GM19468 (cell line): ENCODE results near the gene TM4SF5.

ENCODE experiments used
- ATAC-seq: cut with Tn5 transposase; IDR thresholded peaks from one replicate; pipeline ENCODE4 v1.9.1; 2021; ENCODE audit warnings: mild to moderate bottlenecking, moderate library complexity, moderate number of reproducible peaks; ENCODE audit not compliant: unreplicated experiment; ENCODE audit errors: extremely low read depth

TM4SF5 gene, protein sequence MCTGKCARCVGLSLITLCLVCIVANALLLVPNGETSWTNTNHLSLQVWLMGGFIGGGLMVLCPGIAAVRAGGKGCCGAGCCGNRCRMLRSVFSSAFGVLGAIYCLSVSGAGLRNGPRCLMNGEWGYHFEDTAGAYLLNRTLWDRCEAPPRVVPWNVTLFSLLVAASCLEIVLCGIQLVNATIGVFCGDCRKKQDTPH

DNA sequence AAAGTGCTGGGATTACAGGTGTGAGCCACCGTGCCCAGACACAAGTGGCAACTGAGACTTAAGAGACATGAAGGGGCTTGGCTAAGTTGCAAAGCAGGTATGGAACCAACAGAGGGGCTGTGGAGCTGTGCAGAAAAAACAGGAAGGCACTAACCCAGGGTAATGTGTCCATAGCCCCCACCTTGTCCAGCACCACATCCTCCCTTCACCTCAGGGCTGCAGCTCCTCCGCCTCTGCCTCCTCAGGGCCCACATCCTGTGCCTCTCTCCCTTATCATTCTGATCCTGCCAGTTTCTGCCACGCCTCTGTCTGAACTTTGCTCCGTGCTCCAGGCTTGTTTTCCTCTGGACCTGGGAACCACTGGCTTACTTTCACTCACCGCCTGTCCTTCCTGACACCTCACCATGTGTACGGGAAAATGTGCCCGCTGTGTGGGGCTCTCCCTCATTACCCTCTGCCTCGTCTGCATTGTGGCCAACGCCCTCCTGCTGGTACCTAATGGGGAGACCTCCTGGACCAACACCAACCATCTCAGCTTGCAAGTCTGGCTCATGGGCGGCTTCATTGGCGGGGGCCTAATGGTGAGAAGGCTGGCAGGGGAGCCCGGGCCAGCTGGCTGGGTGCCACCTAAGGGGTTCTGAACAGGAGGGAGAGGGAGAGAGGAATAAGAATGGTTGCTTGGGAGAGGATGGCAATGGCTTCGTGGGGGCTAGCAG lies at the start of gene TM4SF5:
Gene TM4SF5, plus strand, starts transcription at position 368 of the 716 bp plus-strand sequence. Its CDS starts 37 bp downstream, at position 405.
- no peak for ATAC-seq

DNA sequence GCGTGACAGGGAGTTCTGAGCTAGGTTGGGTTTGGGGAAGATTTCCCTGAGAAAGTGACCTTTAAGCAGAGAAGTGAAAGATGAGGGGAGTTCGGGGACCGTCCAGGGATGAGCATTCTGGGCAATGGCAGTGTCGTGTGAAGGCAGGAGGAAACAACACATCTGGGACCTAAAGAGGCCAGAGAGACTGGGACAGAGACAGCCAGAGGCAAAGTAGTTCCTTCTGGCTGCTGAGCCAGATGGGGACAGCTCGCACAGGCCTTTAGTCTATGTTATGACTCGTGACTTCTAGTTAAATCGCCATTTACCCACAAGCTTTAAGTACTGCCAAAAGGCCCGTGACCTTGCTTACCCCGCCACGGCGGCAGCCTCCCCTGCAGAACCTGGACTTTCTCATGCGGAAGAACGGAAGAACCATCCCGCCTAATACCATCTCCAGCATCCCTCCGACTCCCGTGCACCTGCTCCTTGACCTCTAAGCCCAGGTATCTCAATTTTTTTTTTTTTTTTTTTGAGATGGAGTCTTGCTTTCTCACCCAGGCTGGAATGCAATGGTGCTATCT lies 48.9 kb upstream of the TM4SF5 start:
- ATAC-seq: no peak

GRCh38 chr17:4724650-4725049 lies 47.0 kb upstream of the TM4SF5 start:
- no peak for ATAC-seq

GRCh38 chr17:4725646-4726310 lies 45.9 kb upstream of the TM4SF5 start:
- no peak for ATAC-seq

DNA sequence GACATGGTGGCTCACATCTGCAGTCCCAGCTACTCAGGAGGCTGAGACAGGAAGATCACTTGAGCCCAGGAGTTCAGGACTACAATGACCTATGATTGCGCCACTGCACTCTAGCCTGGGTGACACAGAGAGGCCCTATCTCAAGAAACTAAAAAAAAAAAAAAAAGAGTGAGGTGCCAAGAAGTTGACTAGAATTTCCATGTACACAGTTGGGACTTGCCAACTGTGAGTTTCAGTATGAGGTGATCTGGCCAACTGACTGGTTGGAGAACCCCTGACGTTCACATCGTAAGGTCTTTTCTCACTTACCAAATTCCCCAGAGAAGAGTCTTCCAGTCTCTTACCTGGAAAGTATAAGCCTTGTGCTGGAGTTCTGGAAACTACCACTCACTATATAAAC lies 43.6 kb upstream of the TM4SF5 start:
- no peak for ATAC-seq

DNA sequence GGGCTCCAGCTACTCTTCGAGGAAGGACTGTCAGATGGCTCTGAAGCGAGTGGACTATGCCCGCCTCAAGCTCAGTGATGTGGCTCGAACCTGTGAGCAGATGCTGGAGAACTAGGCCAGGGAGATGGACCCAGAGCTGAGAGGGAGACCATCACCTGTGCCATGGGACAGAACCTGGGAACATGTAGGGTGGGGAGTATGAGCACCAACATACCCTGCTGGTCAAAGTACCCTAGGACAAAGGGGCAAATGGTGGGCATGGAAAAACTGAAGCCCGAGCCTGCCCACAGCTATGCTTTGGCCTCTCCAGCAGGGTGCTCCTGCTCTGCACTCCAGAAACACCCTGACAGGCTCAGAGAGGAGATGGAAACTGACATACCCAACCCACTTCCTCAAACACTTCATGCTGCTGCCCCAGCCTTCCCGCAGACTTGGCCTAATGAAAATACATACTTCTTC lies 38.6 kb upstream of the TM4SF5 start:
- no peak for ATAC-seq

DNA sequence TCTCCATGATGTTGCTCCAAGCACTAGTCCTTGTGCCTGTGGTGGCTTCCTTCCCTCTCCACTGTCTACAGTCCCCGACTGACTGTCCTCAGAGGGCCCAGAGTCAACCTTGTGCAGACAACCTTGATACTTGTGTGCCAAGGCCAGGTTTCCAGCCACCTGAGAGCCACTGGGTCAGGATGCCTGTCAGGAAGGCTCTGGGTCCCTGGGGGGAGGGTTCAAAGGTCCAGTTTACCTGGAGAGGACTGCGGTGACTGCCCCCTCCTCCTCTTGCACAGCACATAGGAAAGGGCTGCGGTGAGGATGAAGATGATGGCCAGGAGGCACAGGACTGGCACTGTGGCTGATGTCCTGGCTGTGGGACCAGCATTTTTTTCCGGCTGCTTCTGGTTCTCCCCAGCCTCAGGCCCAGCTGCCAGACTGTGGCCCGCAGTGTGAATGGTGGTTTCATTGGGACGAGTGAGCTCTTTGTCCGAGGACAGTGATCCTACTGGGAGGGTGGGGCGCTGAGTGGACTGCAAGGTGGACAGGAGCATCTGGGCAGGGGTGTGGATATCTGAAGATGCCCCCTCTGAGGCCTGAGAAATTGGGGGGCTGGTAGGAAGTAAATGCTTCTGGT lies 36.7 kb upstream of the TM4SF5 start:
- ATAC-seq: no peak

GRCh38 chr17:4735876-4736651 lies 35.6 kb upstream of the TM4SF5 start:
- no peak for ATAC-seq

- ATAC-seq: no peak
Measured at GRCh38 chr17:4738136-4739121, 33.3 kb upstream of the TM4SF5 start.

GRCh38 chr17:4739122-4740024 lies 32.3 kb upstream of the TM4SF5 start, which contains the start of the genes CXCL16 and ZMYND15:
Gene CXCL16 (minus strand): TSS chr17:4739928. CDS start chr17:4739339, 589 bp downstream.
Gene ZMYND15 (plus strand): TSS chr17:4739833. CDS start chr17:4740549, 716 bp downstream.
- no peak for ATAC-seq

- no peak for ATAC-seq
Measured at GRCh38 chr17:4740025-4740351, 31.7 kb upstream of the TM4SF5 start.

DNA sequence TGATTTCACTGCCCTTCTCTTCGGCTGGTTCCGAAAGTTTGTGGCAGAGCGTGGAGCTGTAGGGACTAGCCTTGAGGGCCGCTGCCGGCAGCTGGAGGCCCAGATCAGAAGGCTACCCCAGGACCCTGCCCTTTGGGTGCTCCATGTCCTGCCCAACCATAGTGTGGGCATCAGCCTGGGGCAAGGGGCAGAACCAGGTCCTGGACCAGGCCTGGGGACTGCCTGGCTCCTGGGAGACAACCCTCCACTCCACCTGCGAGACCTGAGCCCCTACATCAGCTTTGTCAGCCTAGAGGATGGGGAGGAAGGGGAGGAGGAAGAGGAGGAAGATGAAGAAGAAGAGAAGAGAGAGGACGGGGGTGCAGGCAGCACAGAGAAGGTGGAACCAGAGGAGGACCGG lies 31.1 kb upstream of the TM4SF5 start:
- ATAC-seq: no peak

DNA sequence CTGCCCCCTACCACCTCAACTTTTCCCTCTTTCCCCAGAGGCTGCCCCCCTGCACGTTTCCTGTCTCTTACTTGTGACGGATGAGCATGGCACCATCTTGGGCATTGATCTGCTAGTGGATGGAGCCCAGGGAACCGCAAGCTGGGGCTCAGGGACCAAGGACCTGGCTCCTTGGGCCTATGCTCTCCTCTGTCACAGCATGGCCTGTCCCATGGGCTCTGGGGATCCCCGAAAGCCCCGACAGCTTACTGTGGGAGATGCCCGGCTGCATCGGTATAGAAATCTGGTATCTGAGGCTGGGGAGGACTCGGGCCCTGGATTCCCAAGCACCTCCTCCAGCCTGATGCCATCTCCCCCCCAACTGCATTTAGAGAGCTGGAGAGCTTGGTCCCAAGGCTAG lies 30.1 kb upstream of the TM4SF5 start:
- ATAC-seq: no peak

GRCh38 chr17:4742133-4742532 lies 29.6 kb upstream of the TM4SF5 start:
- ATAC-seq: no peak

GRCh38 chr17:4742629-4743028 lies 29.1 kb upstream of the TM4SF5 start:
- no peak for ATAC-seq

GRCh38 chr17:4743216-4743615 lies 28.5 kb upstream of the TM4SF5 start:
- no peak for ATAC-seq

- no peak for ATAC-seq
Measured at GRCh38 chr17:4743898-4744297, 27.8 kb upstream of the TM4SF5 start.
